ENCODE results near the gene ISOC2.

ISOC2 gene

DNA sequence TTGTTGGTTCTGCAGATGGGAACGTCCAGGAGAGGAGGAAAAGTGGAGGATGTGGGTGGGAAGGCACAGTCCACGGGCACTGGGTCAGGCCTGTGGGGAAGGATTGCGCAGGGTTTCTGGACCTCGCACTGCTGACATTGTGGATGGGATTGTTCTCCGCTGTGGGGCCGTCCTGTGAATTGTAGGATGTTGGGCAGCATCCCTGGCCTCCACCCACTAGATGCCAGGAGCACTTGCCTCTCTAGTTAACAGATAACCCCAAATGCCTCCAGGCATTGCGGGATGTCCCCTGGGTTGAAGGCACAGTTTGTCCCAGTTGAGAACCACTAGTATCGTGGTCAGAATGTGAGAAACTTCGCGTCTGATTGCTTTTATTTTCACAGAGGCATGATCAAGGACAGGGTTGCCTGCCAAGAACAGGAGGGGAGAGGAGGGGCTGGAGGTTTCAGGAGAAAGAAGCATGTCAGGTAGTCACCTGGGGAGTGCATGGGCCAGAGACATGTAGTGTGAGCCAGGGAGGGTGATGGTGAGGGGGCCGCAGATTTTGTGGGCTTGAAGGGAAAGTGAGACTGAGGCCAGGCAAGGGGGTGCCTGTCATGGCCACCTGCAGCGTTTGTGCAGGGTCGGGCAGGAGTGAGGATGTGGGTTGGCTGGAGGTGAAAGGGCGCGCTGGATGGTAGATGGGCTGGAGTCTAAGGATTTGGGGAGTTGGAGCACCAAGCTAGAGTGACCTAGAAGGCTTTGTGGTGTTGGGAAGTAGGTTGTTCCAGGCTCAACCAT lies 18.2 kb upstream of the ISOC2 start:
- ATAC-seq (replicated peaks; ENCODE audit: extremely low read depth, poor library complexity, severe bottlenecking) = no peak
- Mint-ChIP-seq H3K4me3 (no peak overlapping the region), H3K27me3 (no peaks in the 10 kb centered on the region), H3K9me3 (no peaks in the 10 kb centered on the region), H3K4me1 (peaks cover 38% of the 10 kb centered on the region), H3K36me3 (ENCODE audit: insufficient read depth) (peaks cover 18% of the 10 kb centered on the region), H3K27ac (ENCODE audit: low read depth) (no peak overlapping the region)
- no peak for DNase-seq (ENCODE audit: low spot score in 2 of 2)

GRCh38 chr19:55479045-55479444 lies 17.6 kb upstream of the ISOC2 start:
- Mint-ChIP-seq H3K4me3 (peak overlapping the region; percentile 6), H3K9me3 (no peaks in the 10 kb centered on the region), H3K4me1 (peaks cover 38% of the 10 kb centered on the region), H3K27me3 (no peaks in the 10 kb centered on the region), H3K27ac (ENCODE audit: low read depth) (no peak overlapping the region), H3K36me3 (ENCODE audit: insufficient read depth) (peaks cover 18% of the 10 kb centered on the region)
- ATAC-seq (replicated peaks; ENCODE audit: extremely low read depth, poor library complexity, severe bottlenecking) = no peak
- DNase-seq (ENCODE audit: low spot score in 2 of 2) = no peak

DNA sequence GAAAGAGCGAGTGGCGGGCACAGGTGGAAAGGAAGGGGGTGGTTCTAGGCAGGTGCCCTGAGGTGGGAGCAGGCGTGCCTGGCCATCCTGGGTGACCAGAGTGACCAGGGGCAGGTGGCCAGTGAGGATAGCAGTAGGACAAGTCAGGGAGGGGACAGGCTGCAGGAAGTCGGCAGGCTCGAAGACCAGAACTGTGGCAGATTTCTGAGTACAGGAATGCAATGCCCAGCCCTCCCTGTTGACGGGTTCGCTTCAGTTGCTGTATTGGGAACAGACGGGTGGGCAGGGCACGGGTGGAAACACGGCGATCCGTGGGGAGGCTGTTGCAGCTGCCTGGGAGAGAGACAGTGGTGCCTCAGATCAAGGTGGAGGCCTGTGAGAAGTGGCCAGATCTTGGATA lies 16.9 kb upstream of the ISOC2 start:
- peaks cover 38% of the 10 kb centered on the region for H3K4me1 Mint-ChIP-seq
- no peak overlapping the region for H3K27ac Mint-ChIP-seq (ENCODE audit: low read depth)
- H3K9me3 Mint-ChIP-seq = no peaks in the 10 kb centered on the region
- DNase-seq (ENCODE audit: low spot score in 2 of 2) (no peak), ATAC-seq (replicated peaks; ENCODE audit: extremely low read depth, poor library complexity, severe bottlenecking) (no peak)
- peak overlapping the region; percentile 80 for H3K4me3 Mint-ChIP-seq
- peaks cover 18% of the 10 kb centered on the region for H3K36me3 Mint-ChIP-seq (ENCODE audit: insufficient read depth)
- no peaks in the 10 kb centered on the region for H3K27me3 Mint-ChIP-seq

DNA sequence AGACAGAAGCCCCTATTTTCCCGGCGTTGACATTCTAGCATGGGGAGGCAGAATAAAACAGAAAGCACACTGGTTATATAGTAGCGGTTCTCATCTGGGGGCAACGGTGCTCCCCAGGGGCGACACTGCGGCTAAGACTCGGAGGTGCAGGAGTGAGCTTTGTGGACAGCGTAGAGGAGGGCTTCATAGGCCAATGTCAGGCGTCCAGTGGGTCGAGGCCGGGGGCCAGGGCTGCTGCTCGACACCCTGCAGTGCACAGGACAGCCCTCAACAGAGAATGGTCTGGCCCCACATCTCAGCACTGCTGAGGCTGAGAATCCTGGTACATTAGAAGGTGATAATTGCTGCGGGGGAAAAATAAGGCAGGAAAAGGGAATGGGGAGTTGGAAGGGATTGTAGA lies 16.5 kb upstream of the ISOC2 start:
- Mint-ChIP-seq H3K36me3 (ENCODE audit: insufficient read depth) (peaks cover 18% of the 10 kb centered on the region), H3K4me1 (peaks cover 38% of the 10 kb centered on the region), H3K27ac (ENCODE audit: low read depth) (peak overlapping the region; percentile 92), H3K27me3 (no peaks in the 10 kb centered on the region), H3K9me3 (no peaks in the 10 kb centered on the region), H3K4me3 (peak overlapping the region; percentile 80)
- DNase-seq (ENCODE audit: low spot score in 2 of 2) (no peak), ATAC-seq (replicated peaks; ENCODE audit: extremely low read depth, poor library complexity, severe bottlenecking) (no peak)

DNA sequence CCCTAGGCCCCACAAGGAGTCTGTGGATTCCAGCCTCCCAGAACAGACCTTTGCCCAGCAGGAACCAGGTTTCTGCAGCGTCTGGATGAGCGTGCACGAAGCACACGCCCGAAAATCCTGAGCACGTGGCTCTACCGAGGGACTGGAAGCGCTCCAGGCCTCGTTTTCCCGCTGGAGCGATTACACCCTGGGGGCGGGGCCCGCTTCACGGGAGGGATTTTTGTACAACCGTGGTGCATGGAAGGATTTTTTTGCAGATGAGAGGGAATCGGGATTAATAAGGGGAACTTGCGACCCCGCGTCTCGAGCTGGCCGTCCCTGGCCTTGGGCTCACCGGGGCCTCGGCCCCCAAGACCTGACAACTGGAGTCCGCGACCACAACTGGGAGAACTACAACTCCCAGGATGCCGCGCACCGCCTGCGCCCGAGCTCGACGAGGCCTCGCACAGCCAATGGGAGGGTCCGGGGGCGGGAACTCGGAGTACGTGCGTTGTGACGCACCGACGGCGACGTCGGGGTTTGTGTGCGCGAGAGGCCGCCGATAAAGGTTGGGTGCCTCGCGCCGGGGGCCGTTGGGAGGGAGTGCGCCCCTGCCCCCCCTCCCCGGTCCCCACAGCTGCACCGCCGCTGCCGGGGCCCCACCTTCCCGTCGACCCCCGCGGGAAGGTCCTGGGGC lies 14.8 kb upstream of the ISOC2 start, which contains the start of gene ZNF628:
Gene ZNF628 (plus strand): TSS at position 518 of the 676 bp plus-strand sequence. CDS start 3,294 bp downstream, outside the sequence.
- peaks cover 15% of the 10 kb centered on the region for H3K36me3 Mint-ChIP-seq (ENCODE audit: insufficient read depth)
- peak within 1 kb of the TSS; percentile 80 for H3K4me3 Mint-ChIP-seq
- DNase-seq (ENCODE audit: low spot score in 2 of 2) = peak; percentile 88 to 95
- peak; percentile 95 for ATAC-seq (replicated peaks; ENCODE audit: extremely low read depth, poor library complexity, severe bottlenecking)
- H3K9me3 Mint-ChIP-seq = no peaks in the 10 kb centered on the region
- peak within 1 kb of the TSS; percentile 92 for H3K27ac Mint-ChIP-seq (ENCODE audit: low read depth)
- no peaks in the 10 kb centered on the region for H3K27me3 Mint-ChIP-seq
- peaks cover 38% of the 10 kb centered on the region for H3K4me1 Mint-ChIP-seq

DNA sequence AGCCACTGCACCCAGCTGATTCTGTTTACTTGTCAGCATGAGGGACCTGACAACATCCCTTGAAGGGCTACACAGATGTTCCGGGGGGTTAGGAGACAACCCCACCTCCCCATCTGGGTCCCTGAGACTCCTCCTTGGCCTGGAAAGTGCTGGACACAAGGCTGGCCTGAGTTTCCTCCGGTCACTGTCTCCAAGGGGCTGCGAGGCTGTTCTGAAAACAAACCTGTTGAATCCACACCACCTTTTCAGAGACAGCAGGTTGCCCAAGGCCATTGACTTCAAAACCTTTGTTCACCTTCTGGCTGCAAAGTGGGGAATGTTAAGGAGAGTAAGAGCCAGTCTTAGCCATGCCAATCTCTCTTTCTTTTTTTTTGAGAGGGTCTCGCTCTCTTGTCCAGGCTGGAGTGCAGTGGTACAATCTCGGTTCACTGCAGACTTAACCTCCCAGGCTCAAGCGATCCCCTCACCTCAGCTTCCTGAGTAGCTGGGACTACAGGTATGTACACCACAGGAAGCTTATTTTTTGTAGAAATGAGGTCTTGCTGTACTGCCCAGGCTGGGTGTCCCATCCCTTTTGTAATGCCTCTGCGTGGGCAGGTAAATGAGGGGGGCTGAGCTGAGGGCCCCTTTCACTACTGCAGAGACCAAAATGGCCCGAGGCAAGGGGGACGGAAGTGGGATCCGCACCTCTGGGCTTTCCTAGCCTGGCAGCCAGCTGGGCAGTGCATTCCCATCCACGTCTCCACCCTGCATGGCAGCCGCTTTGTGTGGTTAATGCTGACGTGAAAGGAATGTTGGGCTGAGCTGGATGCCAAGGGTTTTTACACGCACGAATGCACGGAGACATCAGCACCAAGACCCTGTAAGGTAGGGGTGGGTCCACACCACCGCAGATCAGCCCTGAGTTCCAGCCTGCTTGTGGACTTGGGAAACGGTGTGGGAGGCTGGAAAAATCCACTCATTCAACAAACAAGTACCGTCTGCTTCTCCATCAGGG lies 13.1 kb upstream of the ISOC2 start:
- ATAC-seq (replicated peaks; ENCODE audit: extremely low read depth, poor library complexity, severe bottlenecking) (no peak), DNase-seq (ENCODE audit: low spot score in 2 of 2) (no peak)
- peaks cover 12% of the 10 kb centered on the region for H3K36me3 Mint-ChIP-seq (ENCODE audit: insufficient read depth)
- peaks cover 32% of the 10 kb centered on the region for H3K4me1 Mint-ChIP-seq
- no peaks in the 10 kb centered on the region for H3K27me3 Mint-ChIP-seq
- H3K4me3 Mint-ChIP-seq = peak overlapping the region; percentile 80
- no peak overlapping the region for H3K27ac Mint-ChIP-seq (ENCODE audit: low read depth)
- no peaks in the 10 kb centered on the region for H3K9me3 Mint-ChIP-seq

DNA sequence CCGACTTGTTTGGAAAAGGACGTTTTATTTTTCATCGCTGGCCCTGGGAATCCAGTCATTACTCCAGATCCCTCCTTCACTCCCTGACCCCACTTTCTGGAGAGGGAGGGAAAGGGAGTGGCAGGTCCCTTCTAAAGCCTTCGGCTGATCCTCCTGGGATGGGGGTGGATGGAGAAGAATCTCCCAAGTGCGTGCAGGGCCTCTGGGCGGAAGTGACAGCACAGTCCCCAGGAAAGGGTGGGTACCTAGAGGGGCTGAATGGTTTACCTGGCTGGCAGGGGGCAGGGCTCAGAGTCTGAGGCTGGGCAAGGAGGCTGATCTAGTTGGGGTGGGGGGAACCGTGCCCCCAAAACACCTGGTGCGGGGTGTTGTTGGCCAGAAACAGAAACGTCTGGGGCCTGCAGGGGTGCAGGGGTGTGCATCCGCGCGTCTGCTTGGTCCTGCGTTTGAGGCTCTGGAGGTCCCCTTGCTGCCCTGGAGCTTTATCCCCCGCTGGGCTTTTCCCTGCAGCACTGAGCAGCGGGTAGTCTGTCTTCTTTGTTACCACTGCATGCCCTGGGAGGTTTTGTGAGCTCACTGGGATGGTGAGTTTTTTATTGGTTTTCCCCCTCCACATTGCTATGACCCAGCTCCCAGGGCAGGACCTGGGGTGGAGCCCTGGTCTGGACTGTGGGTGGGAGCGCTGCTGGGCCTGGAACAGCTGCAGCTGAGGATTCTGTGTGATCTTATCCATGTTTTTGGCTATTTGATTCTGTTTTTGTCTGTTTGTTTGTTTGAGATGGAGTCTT lies 12.0 kb upstream of the ISOC2 start:
- no peak for DNase-seq (ENCODE audit: low spot score in 2 of 2)
- Mint-ChIP-seq H3K27me3 (no peaks in the 10 kb centered on the region), H3K27ac (ENCODE audit: low read depth) (no peak overlapping the region), H3K4me1 (peaks cover 21% of the 10 kb centered on the region), H3K9me3 (no peaks in the 10 kb centered on the region), H3K4me3 (no peak overlapping the region), H3K36me3 (ENCODE audit: insufficient read depth) (peaks cover 9% of the 10 kb centered on the region)
- no peak for ATAC-seq (replicated peaks; ENCODE audit: extremely low read depth, poor library complexity, severe bottlenecking)

GRCh38 chr19:55472463-55472862 lies 11.0 kb upstream of the ISOC2 start:
- Mint-ChIP-seq H3K27ac (ENCODE audit: low read depth) (no peak overlapping the region), H3K4me3 (no peak overlapping the region), H3K4me1 (peaks cover 12% of the 10 kb centered on the region), H3K9me3 (no peaks in the 10 kb centered on the region), H3K27me3 (no peaks in the 10 kb centered on the region), H3K36me3 (ENCODE audit: insufficient read depth) (peaks cover 9% of the 10 kb centered on the region)
- DNase-seq (ENCODE audit: low spot score in 2 of 2) (no peak), ATAC-seq (replicated peaks; ENCODE audit: extremely low read depth, poor library complexity, severe bottlenecking) (no peak)

- DNase-seq (ENCODE audit: low spot score in 2 of 2) (no peak), ATAC-seq (replicated peaks; ENCODE audit: extremely low read depth, poor library complexity, severe bottlenecking) (no peak)
- no peaks in the 10 kb centered on the region for H3K27me3 Mint-ChIP-seq
- H3K36me3 Mint-ChIP-seq (ENCODE audit: insufficient read depth) = peaks cover 4% of the 10 kb centered on the region
- peaks cover 6% of the 10 kb centered on the region for H3K4me1 Mint-ChIP-seq
- H3K27ac Mint-ChIP-seq (ENCODE audit: low read depth) = no peak overlapping the region
- no peaks in the 10 kb centered on the region for H3K9me3 Mint-ChIP-seq
- no peak overlapping the region for H3K4me3 Mint-ChIP-seq
These were observed 9.8 kb upstream of the ISOC2 start for GRCh38 chr19:55471266-55471665.

- ATAC-seq (replicated peaks; ENCODE audit: extremely low read depth, poor library complexity, severe bottlenecking) (no peak), DNase-seq (ENCODE audit: low spot score in 2 of 2) (no peak)
- Mint-ChIP-seq H3K27me3 (no peaks in the 10 kb centered on the region), H3K9me3 (no peaks in the 10 kb centered on the region), H3K36me3 (ENCODE audit: insufficient read depth) (peaks cover 2% of the 10 kb centered on the region), H3K27ac (ENCODE audit: low read depth) (no peak overlapping the region), H3K4me1 (no peaks in the 10 kb centered on the region), H3K4me3 (no peak overlapping the region)
These were observed 6.6 kb upstream of the ISOC2 start for GRCh38 chr19:55468054-55468393.

DNA sequence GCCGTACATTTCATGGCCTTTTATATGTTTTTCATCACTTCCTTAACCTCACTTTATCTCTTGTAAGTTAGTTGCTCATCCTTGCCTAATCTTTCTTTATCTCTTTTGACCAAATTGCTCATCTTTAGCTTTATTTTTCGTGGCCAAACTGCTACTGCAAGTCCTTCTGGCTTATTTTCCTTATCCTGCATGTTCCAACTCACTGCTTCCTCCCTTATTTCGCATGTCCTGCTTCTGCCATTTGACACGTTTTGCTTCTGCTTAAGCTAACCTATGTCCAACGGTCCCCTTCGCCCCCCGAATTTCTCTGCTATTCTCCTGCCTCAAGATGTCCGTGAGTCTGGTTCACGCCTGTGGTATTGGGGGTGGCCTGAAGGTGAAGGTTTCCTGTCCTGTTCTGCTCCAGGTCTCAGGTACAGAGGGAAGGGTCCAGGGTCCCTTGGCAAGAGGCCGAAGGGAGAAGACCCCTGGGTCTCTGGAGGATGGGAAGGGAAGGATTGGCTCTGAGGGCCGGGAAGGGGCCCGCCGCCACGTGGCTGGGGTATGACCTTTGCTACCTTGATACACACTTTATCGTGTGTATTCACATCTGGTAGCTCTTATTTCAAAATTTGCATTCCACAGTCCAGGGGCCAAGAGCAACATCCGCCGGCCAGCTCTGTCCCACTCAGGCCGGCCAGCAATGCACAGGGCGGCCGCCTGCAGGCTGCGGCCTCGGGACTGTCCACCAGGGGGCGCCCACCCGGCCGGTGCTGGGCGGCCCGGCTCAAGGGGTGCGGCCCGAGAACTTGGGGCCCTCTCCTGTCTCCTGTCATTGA lies 6.0 kb upstream of the ISOC2 start:
- no peaks in the 10 kb centered on the region for H3K27me3 Mint-ChIP-seq
- ATAC-seq (replicated peaks; ENCODE audit: extremely low read depth, poor library complexity, severe bottlenecking) (peak; percentile 40), DNase-seq (ENCODE audit: low spot score in 2 of 2) (peak; percentile 38 to 66)
- peaks cover 1% of the 10 kb centered on the region for H3K4me1 Mint-ChIP-seq
- no peak overlapping the region for H3K4me3 Mint-ChIP-seq
- H3K27ac Mint-ChIP-seq (ENCODE audit: low read depth) = no peak overlapping the region
- H3K36me3 Mint-ChIP-seq (ENCODE audit: insufficient read depth) = peaks cover 2% of the 10 kb centered on the region
- no peaks in the 10 kb centered on the region for H3K9me3 Mint-ChIP-seq

All from central memory CD8-positive, alpha-beta T cell (primary cell).